Activated CD4-positive, alpha-beta memory T cell treated with anti-CD3 and anti-CD28 coated beads, Interleukin-2, amount 10 ng/mL, durations not matched to agents 7 days and 5 days (primary cell): Measurements from ENCODE around the gene MLN. TPM values are rescaled to one million over a fixed set of nuclear protein-coding genes. Genes with fewer than 3 reads are reported as not detected.

ENCODE experiments used
- CTCF ChIA-PET: fragments of 350-600 bp; sonication (Branson Sonifier 250); formaldehyde crosslinking; loops from one replicate; lab custom pipeline; 2021; ENCODE audit warnings: antibody characterized with exemption, inconsistent platforms; lab: Charles Lee
- POLR2A ChIA-PET: fragments of 350-600 bp; sonication (Branson Sonifier 250); formaldehyde crosslinking; loops from one replicate; lab custom pipeline; 2021; ENCODE audit warnings: antibody characterized with exemption; lab: Charles Lee
- DNase-seq: peaks from one replicate; pipeline ENCODE4 v3.0.0-alpha.2; 2020
- H3K27ac Mint-ChIP-seq: one replicate; pipeline ENCODE4 v1.8.0; 2021; ENCODE audit warnings: mild to moderate bottlenecking, mixed read lengths
- H3K27me3 Mint-ChIP-seq: one replicate; pipeline ENCODE4 v1.8.0; 2021; ENCODE audit warnings: mixed read lengths
- H3K36me3 Mint-ChIP-seq: one replicate; pipeline ENCODE4 v1.8.0; 2021; ENCODE audit warnings: low read depth, mixed read lengths
- H3K4me1 Mint-ChIP-seq: one replicate; pipeline ENCODE4 v1.8.0; 2021; ENCODE audit warnings: mixed read lengths
- H3K4me3 Mint-ChIP-seq: one replicate; pipeline ENCODE4 v1.8.0; 2021; ENCODE audit warnings: mild to moderate bottlenecking, mixed read lengths
- H3K9me3 Mint-ChIP-seq: one replicate; pipeline ENCODE4 v1.8.0; 2021; ENCODE audit warnings: mixed read lengths
- total RNA-seq, 2 experiments: library from RNA; stranded (reverse); gene quantifications; one replicate each; pipeline ENCODE4 v1.2.3, GENCODE V29; 2021

The MLN gene
- not detected for total RNA-seq

- Mint-ChIP-seq H3K36me3 (no peaks in the 10 kb centered on the region), H3K4me1 (peaks cover 15% of the 10 kb centered on the region), H3K4me3 (no peak within 1 kb of the TSS), H3K27ac (no peak within 1 kb of the TSS), H3K27me3 (peaks cover 38% of the 10 kb centered on the region), H3K9me3 (no peaks in the 10 kb centered on the region)
- no peak for DNase-seq
- POLR2A ChIA-PET = no interaction called here
- CTCF ChIA-PET = interaction anchor here (1.0 kb wide), 1 partner anchor 33 kb away, joined by 3 read pairs; no protein-coding TSS in a partner anchor
Observed at GRCh38 chr6:33803571-33804053, at the start of gene MLN. MLN (minus strand) TSS chr6:33804003; CDS start chr6:33801163, 2,840 bp downstream.

DNA sequence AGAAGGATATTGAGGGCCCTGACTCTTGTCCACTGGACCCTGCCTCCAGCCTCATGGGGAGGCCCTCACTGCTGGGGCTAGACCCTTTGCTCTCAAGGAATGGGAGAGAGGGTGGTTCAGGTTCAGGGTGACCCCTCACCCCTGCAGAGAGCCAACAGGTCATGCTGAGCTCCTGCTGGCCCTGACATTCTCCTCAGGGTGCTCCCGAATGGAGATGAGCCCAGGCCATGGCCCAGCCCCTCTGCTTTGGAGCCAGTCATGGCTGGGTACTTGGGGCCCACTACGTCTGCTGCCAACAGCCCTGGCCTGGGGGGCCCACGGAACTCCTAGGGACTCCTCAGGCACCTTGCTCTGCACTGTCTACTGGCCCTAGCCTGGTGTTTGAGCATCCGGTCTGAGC lies 49.2 kb upstream of the MLN start:
- H3K4me1 Mint-ChIP-seq = peaks cover 26% of the 10 kb centered on the region
- H3K4me3 Mint-ChIP-seq = no peak overlapping the region
- H3K27ac Mint-ChIP-seq = no peak overlapping the region
- H3K36me3 Mint-ChIP-seq = no peaks in the 10 kb centered on the region
- ChIA-PET POLR2A (no interaction called here), CTCF (interaction anchor here (1.4 kb wide), 1 partner anchor 174 kb away, joined by 4 read pairs; no protein-coding TSS in a partner anchor)
- peaks cover 62% of the 10 kb centered on the region for H3K27me3 Mint-ChIP-seq
- no peak for DNase-seq
- H3K9me3 Mint-ChIP-seq = no peaks in the 10 kb centered on the region

DNA sequence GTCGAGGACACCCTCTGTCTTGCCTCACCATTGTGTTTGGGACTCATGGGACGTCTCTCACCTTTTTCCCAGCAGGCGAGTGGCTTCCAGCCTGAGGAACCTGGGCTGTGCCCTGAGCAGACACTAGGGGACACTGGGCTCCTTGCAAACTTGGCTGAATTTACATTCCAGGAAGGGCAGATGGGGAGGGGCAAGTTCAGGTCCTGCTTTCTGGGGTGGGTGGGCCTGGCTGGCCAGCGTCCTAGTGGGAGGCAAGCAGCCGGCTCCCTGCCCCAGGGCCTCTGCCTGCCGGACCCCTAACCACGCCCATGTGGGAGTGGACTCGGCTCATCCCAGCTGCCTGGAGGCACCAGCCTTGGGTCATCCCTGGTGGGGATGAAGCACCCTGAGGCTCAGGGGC lies 48.2 kb upstream of the MLN start:
- peak; percentile 45 for DNase-seq
- H3K4me1 Mint-ChIP-seq = peaks cover 16% of the 10 kb centered on the region
- peaks cover 58% of the 10 kb centered on the region for H3K27me3 Mint-ChIP-seq
- H3K36me3 Mint-ChIP-seq = no peaks in the 10 kb centered on the region
- H3K4me3 Mint-ChIP-seq = no peak overlapping the region
- CTCF ChIA-PET = interaction anchor here (0.9 to 2.3 kb wide), 4 partner anchors 53 to 176 kb away, joined by 3 to 7 read pairs (median 5); no protein-coding TSS in a partner anchor
- POLR2A ChIA-PET = no interaction called here
- no peaks in the 10 kb centered on the region for H3K9me3 Mint-ChIP-seq
- H3K27ac Mint-ChIP-seq = no peak overlapping the region

DNA sequence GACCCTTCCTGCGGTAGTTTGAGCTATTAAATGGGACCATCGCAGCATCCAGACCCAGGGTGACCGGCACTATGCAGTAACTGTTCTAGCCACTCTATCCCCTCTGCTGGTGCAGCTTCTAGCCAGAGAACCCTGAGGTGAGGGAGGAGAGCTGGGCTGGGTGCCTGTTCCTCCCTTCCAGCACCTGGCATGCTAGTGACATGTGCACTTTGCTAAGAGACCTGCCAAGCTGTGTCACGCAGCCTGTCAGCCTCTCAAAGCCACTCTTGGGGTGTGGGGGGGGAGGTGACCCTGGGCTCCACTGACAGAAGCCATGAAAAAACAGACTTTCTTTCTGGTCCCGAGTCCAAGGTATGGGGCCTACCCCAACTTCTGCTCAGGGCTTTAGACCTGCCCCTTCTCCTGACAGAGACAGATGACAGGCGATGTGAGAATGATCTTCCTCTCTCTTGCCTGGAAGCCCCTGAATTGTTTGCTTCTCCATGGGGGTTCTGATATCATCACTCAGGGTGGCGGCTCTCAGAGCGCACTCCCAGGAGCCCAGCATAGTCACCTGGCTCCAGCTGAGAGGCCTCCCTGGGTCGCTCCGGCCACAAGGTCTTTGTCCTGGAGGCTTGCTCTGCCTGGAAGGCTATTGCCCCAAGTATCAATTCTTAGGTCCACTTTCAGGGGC lies 47.2 kb upstream of the MLN start:
- DNase-seq = no peak
- H3K4me1 Mint-ChIP-seq = peaks cover 7% of the 10 kb centered on the region
- ChIA-PET POLR2A (no interaction called here), CTCF (interaction anchor here (0.9 to 2.3 kb wide), 7 partner anchors 10 to 177 kb away, joined by 3 to 7 read pairs (median 5); partner anchors contain the start of gene LEMD2)
- no peak overlapping the region for H3K4me3 Mint-ChIP-seq
- H3K27ac Mint-ChIP-seq = no peak overlapping the region
- peaks cover 57% of the 10 kb centered on the region for H3K27me3 Mint-ChIP-seq
- no peaks in the 10 kb centered on the region for H3K36me3 Mint-ChIP-seq
- no peaks in the 10 kb centered on the region for H3K9me3 Mint-ChIP-seq

DNA sequence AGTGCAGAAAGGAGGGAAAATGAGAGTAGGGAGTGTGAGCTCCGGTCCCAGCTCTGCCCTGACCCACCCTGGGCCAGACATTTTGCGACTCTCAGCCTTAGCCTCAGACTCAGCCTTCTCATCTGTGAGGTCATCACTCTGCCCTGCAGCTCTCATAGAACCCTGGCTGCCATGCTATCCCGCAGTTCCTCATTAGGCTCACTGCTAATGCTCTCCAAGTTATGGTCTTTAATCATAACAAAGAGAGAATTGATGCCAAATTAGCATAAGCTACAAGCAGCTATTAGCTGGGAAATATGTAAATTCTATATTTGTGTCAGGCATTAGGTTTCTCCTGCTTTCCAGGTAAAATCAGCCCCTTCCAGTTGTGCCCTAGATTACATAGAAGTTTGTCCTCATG lies 46.5 kb upstream of the MLN start:
- CTCF ChIA-PET = interaction anchor here (1.0 to 2.3 kb wide), 5 partner anchors 9 to 178 kb away, joined by 3 to 7 read pairs (median 5); no protein-coding TSS in a partner anchor
- no peak for DNase-seq
- POLR2A ChIA-PET = no interaction called here
- no peak overlapping the region for H3K4me3 Mint-ChIP-seq
- no peaks in the 10 kb centered on the region for H3K36me3 Mint-ChIP-seq
- H3K9me3 Mint-ChIP-seq = no peaks in the 10 kb centered on the region
- H3K27me3 Mint-ChIP-seq = peaks cover 54% of the 10 kb centered on the region
- no peaks in the 10 kb centered on the region for H3K4me1 Mint-ChIP-seq
- no peak overlapping the region for H3K27ac Mint-ChIP-seq

DNA sequence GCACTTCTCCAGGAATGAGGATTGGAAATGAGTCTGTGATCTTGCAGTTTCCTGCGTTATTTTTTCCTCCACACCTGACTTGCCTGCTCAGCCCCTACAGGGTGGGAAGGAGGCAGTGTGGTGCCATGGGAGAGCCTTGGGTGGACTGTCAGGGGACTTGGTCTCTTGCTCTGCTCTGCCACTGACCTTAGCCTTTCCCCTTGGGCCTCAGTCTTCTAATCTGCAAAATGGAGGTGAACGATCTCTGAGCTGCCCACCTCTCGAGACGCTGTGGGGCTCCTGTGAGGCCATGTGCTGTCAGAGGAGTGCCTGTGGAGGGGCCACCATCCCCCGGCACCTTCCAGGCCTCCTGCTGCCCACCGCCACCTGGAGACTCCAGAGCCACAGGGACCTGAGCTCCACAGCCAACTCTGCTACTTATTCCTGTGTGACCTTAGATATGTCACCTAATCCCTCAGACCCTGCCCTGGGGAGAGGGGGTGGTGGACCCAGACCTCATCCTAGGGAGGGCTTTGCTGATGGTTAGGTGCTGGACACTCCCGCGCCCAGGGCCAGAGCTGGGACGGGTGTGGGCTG lies 45.8 kb upstream of the MLN start:
- ChIA-PET POLR2A (no interaction called here), CTCF (interaction anchor here (1.0 to 2.3 kb wide), 5 partner anchors 8 to 179 kb away, joined by 3 to 7 read pairs (median 5); no protein-coding TSS in a partner anchor)
- H3K36me3 Mint-ChIP-seq = no peaks in the 10 kb centered on the region
- no peaks in the 10 kb centered on the region for H3K4me1 Mint-ChIP-seq
- no peak for DNase-seq
- H3K27ac Mint-ChIP-seq = no peak overlapping the region
- no peak overlapping the region for H3K4me3 Mint-ChIP-seq
- no peaks in the 10 kb centered on the region for H3K9me3 Mint-ChIP-seq
- H3K27me3 Mint-ChIP-seq = peaks cover 54% of the 10 kb centered on the region

GRCh38 chr6:33848484-33848883 lies 44.7 kb upstream of the MLN start:
- no peak for DNase-seq
- Mint-ChIP-seq H3K27ac (no peak overlapping the region), H3K27me3 (peaks cover 47% of the 10 kb centered on the region), H3K4me3 (no peak overlapping the region), H3K4me1 (no peaks in the 10 kb centered on the region), H3K36me3 (no peaks in the 10 kb centered on the region), H3K9me3 (no peaks in the 10 kb centered on the region)
- POLR2A ChIA-PET = no interaction called here
- CTCF ChIA-PET = interaction anchor here (0.8 to 1.5 kb wide), 3 partner anchors 9 to 179 kb away, joined by 3 to 5 read pairs (median 4); no protein-coding TSS in a partner anchor

DNA sequence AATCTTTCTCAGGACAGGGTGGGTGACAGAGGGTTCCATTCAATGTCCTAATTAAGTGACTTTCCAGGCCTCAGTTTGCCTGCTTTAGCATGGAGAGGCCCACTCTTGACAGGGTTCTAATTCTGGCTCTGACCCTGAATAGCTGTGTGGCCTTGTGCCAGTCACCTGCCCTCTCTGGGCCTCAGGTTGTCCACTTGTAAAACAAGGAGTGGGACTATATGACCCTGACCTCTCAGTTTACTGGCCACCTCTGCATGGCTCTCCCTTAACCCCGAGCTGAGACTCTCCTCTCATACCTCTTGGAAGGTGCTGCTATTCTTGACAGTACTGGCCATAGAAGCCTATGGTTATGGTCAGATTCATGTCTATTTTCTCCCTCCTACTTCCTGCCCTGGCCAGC lies 44.1 kb upstream of the MLN start:
- peaks cover 44% of the 10 kb centered on the region for H3K27me3 Mint-ChIP-seq
- no peak for DNase-seq
- no peak overlapping the region for H3K4me3 Mint-ChIP-seq
- H3K27ac Mint-ChIP-seq = no peak overlapping the region
- no peaks in the 10 kb centered on the region for H3K36me3 Mint-ChIP-seq
- ChIA-PET POLR2A (no interaction called here), CTCF (interaction anchor here (0.8 to 1.5 kb wide), 3 partner anchors 8 to 180 kb away, joined by 3 to 5 read pairs (median 4); no protein-coding TSS in a partner anchor)
- no peaks in the 10 kb centered on the region for H3K9me3 Mint-ChIP-seq
- no peaks in the 10 kb centered on the region for H3K4me1 Mint-ChIP-seq

GRCh38 chr6:33847078-33847477 lies 43.3 kb upstream of the MLN start:
- no peak overlapping the region for H3K4me3 Mint-ChIP-seq
- H3K27ac Mint-ChIP-seq = no peak overlapping the region
- ChIA-PET POLR2A (no interaction called here), CTCF (interaction anchor here (0.7 kb wide), 1 partner anchor 174 kb away, joined by 4 read pairs; no protein-coding TSS in a partner anchor)
- H3K27me3 Mint-ChIP-seq = peaks cover 41% of the 10 kb centered on the region
- H3K36me3 Mint-ChIP-seq = no peaks in the 10 kb centered on the region
- no peaks in the 10 kb centered on the region for H3K9me3 Mint-ChIP-seq
- no peaks in the 10 kb centered on the region for H3K4me1 Mint-ChIP-seq
- no peak for DNase-seq

GRCh38 chr6:33846226-33846625 lies 42.4 kb upstream of the MLN start:
- H3K27me3 Mint-ChIP-seq = peaks cover 34% of the 10 kb centered on the region
- H3K27ac Mint-ChIP-seq = no peak overlapping the region
- peaks cover 2% of the 10 kb centered on the region for H3K4me1 Mint-ChIP-seq
- H3K9me3 Mint-ChIP-seq = no peaks in the 10 kb centered on the region
- DNase-seq = no peak
- no peak overlapping the region for H3K4me3 Mint-ChIP-seq
- ChIA-PET CTCF (no interaction called here), POLR2A (no interaction called here)
- no peaks in the 10 kb centered on the region for H3K36me3 Mint-ChIP-seq

- Mint-ChIP-seq H3K27me3 (peaks cover 23% of the 10 kb centered on the region), H3K36me3 (no peaks in the 10 kb centered on the region), H3K9me3 (no peaks in the 10 kb centered on the region), H3K4me3 (no peak overlapping the region), H3K27ac (no peak overlapping the region), H3K4me1 (peaks cover 13% of the 10 kb centered on the region)
- ChIA-PET POLR2A (no interaction called here), CTCF (no interaction called here)
- DNase-seq = no peak
Observed at GRCh38 chr6:33845031-33845745, 41.4 kb upstream of the MLN start.

DNA sequence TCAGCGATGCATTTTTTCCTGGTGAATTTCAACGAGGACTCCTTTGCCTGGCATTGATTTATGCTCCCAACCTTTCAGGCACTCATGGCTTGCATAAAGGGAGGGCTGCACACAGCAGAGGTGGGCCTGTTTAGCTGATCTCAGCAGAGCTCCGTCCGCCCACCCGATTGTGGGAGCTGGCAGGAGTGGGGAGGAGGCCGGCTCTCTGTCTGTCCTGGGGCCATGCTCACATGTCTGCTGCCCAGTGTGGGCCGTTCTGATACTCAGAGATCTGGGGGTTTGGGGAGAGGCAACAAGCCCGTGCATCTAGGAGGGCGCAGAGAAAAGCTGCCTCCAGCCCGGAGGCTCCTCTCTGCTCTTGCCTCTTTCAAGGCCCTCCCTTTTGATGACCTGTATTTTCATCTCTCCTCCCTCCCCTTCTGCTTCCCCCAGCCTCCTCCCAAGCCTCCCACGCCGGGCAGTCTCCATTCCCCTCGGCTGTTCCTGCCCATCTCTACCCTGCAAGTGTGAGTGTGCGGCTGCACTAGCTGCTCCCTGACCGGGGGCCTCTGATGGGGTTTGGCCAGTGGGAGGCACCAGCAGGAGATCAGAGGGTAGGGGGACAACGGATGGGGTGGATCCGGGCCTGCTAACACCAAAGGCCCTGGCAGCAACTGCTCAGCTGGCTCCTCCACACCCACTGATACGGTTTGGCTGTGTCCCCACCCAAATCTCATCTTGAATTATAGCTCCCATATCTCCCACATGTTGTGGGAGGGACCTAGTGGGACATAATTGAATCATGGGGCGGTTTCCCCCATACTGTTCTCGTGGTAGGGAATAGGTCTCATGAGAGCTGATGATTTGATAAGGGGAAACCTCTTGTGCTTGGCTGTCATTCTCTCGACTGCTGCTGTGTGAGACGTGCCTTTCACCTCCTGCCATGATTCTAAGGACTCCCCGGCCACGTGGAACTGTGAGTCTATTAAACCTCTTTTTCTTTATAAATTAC lies 39.6 kb upstream of the MLN start:
- DNase-seq = no peak
- Mint-ChIP-seq H3K4me1 (peaks cover 24% of the 10 kb centered on the region), H3K27ac (no peak overlapping the region), H3K4me3 (no peak overlapping the region), H3K36me3 (no peaks in the 10 kb centered on the region), H3K9me3 (no peaks in the 10 kb centered on the region), H3K27me3 (peaks cover 10% of the 10 kb centered on the region)
- POLR2A ChIA-PET = interaction anchor here (0.9 kb wide), 1 partner anchor 17 kb away, joined by 3 read pairs; no protein-coding TSS in a partner anchor
- CTCF ChIA-PET = no interaction called here
